HG02623 (cell line): ENCODE results near the gene ATP1A4.

ENCODE experiments used
- ATAC-seq: cut with Tn5 transposase; IDR thresholded peaks from one replicate; pipeline ENCODE4 v1.9.1; 2021; ENCODE audit warnings: moderate library complexity; ENCODE audit not compliant: unreplicated experiment

ATP1A4 gene

GRCh38 chr1:160224606-160225005 lies 73.2 kb downstream of the ATP1A4 start:
- no peak for ATAC-seq

- ATAC-seq: no peak
These were observed 73.9 kb downstream of the ATP1A4 start for GRCh38 chr1:160225345-160225744.

GRCh38 chr1:160226623-160227022 lies 75.2 kb downstream of the ATP1A4 start:
- no peak for ATAC-seq

GRCh38 chr1:160227034-160227433 lies 75.6 kb downstream of the ATP1A4 start:
- no peak for ATAC-seq

GRCh38 chr1:160227561-160227960 lies 76.2 kb downstream of the ATP1A4 start:
- ATAC-seq: no peak

- ATAC-seq: no peak
These were observed 77.0 kb downstream of the ATP1A4 start for GRCh38 chr1:160228431-160228830.

- ATAC-seq: no peak
These were observed 81.5 kb downstream of the ATP1A4 start for GRCh38 chr1:160232911-160233310.
